ENCODE results near the gene PJA1. TPM values are rescaled to one million over a fixed set of nuclear protein-coding genes. Genes with fewer than 3 reads are reported as not detected.

The PJA1 gene
- polyA plus RNA-seq, 3 donors = 2.1 to 11.6 (median 8.8) TPM

DNA sequence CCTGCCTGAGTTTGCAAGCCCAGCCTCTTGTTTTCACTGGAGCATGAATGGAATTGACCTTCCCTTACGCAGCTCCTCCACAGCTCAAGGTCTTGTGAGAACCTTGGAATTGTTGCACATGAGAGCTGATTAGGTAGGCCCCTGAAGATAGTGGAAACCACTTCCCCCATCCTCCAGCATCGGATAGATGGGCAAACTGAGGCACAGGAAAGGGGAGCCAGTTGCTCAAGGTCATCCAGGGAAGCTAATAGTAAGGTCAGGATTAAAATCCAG lies 27.2 kb downstream of the PJA1 start:
- H3K4me1 Mint-ChIP-seq = peaks cover 2% of the 10 kb centered on the region
- no peaks in the 10 kb centered on the region for H3K79me2 ChIP-seq (ENCODE audit: insufficient read depth, low read length)
- H3K4me1 ChIP-seq (ENCODE audit: control insufficient read depth in 1 of 2, insufficient read depth in 2 of 2, low read length in 2 of 2) = no peaks in the 10 kb centered on the region
- no peak overlapping the region for H3K27ac Mint-ChIP-seq
- H3K4me3 Mint-ChIP-seq = no peak overlapping the region
- no peak overlapping the region for H2AFZ ChIP-seq (ENCODE audit: insufficient read depth, low read depth, low read length, poor library complexity, severe bottlenecking)
- H3K4me2 ChIP-seq (replicated peaks; ENCODE audit: extremely low read depth, low read length, poor library complexity, severe bottlenecking) = no peak overlapping the region
- H3K27me3 ChIP-seq (ENCODE audit: control insufficient read depth in 2 of 2, insufficient read depth in 2 of 2, low read length in 2 of 2) = peaks cover 0 to 10% of the 10 kb centered on the region in 2 donors
- peaks cover 17 to 36% (median 31%) of the 10 kb centered on the region in 3 donors for H3K27me3 Mint-ChIP-seq (ENCODE audit: low read depth in 3 of 3)
- no peak for DNase-seq
- H3K9ac ChIP-seq (ENCODE audit: insufficient read depth, low read length, poor library complexity, severe bottlenecking) = no peak overlapping the region
- no peaks in the 10 kb centered on the region for H3K36me3 Mint-ChIP-seq
- peaks cover 0 to 2% (median 0%) of the 10 kb centered on the region in 7 donors for H3K9me3 Mint-ChIP-seq
- no peaks in the 10 kb centered on the region for H3K9me3 ChIP-seq (replicated peaks in 1 of 2; ENCODE audit: control insufficient read depth in 1 of 2, insufficient read depth in 1 of 2, low read length in 2 of 2)
- H3K4me3 ChIP-seq (replicated peaks in 1 of 3; ENCODE audit: low read depth in 2 of 3, low read length in 3 of 3) = no peak overlapping the region
- TF ChIP-seq, protein P1, sequence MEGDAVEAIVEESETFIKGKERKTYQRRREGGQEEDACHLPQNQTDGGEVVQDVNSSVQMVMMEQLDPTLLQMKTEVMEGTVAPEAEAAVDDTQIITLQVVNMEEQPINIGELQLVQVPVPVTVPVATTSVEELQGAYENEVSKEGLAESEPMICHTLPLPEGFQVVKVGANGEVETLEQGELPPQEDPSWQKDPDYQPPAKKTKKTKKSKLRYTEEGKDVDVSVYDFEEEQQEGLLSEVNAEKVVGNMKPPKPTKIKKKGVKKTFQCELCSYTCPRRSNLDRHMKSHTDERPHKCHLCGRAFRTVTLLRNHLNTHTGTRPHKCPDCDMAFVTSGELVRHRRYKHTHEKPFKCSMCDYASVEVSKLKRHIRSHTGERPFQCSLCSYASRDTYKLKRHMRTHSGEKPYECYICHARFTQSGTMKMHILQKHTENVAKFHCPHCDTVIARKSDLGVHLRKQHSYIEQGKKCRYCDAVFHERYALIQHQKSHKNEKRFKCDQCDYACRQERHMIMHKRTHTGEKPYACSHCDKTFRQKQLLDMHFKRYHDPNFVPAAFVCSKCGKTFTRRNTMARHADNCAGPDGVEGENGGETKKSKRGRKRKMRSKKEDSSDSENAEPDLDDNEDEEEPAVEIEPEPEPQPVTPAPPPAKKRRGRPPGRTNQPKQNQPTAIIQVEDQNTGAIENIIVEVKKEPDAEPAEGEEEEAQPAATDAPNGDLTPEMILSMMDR (IDR thresholded peaks at IDR 0.05) = no peak
- no peaks in the 10 kb centered on the region for H4K20me1 ChIP-seq (ENCODE audit: insufficient read depth, low read length)
- WGBS (ENCODE audit: insufficient coverage) = no CpG with 5 or more reads among the region's 2 CpGs
- H3K27ac ChIP-seq (ENCODE audit: low read depth in 1 of 2, low read length in 2 of 2) = no peak overlapping the region
- no peaks in the 10 kb centered on the region for H3K36me3 ChIP-seq (replicated peaks in 1 of 2; ENCODE audit: control insufficient read depth in 1 of 2, insufficient read depth in 2 of 2, low read length in 2 of 2)
- intact Hi-C loops (cut with micrococcal nuclease) = no loop called here

- H4K20me1 ChIP-seq (ENCODE audit: insufficient read depth, low read length) = no peaks in the 10 kb centered on the region
- no peak overlapping the region for H3K9ac ChIP-seq (ENCODE audit: insufficient read depth, low read length, poor library complexity, severe bottlenecking)
- Mint-ChIP-seq H3K9me3 (peaks cover 0 to 2% (median 0%) of the 10 kb centered on the region in 7 donors), H3K27me3 (ENCODE audit: low read depth in 3 of 3) (peaks cover 17 to 36% (median 31%) of the 10 kb centered on the region in 3 donors), H3K4me3 (peak overlapping the region in 1 of 2 donors; percentile 51), H3K36me3 (no peaks in the 10 kb centered on the region), H3K27ac (no peak overlapping the region), H3K4me1 (peaks cover 2% of the 10 kb centered on the region)
- H3K9me3 ChIP-seq (replicated peaks in 1 of 2; ENCODE audit: control insufficient read depth in 1 of 2, insufficient read depth in 1 of 2, low read length in 2 of 2) = no peaks in the 10 kb centered on the region
- no peak overlapping the region for H2AFZ ChIP-seq (ENCODE audit: insufficient read depth, low read depth, low read length, poor library complexity, severe bottlenecking)
- H3K4me3 ChIP-seq (replicated peaks in 1 of 3; ENCODE audit: low read depth in 2 of 3, low read length in 3 of 3) = no peak overlapping the region
- no peaks in the 10 kb centered on the region for H3K79me2 ChIP-seq (ENCODE audit: insufficient read depth, low read length)
- TF ChIP-seq, protein P1 (IDR thresholded peaks at IDR 0.05) = no peak
- intact Hi-C loops (cut with micrococcal nuclease) = no loop called here
- peaks cover 0 to 10% of the 10 kb centered on the region in 2 donors for H3K27me3 ChIP-seq (ENCODE audit: control insufficient read depth in 2 of 2, insufficient read depth in 2 of 2, low read length in 2 of 2)
- no peak overlapping the region for H3K27ac ChIP-seq (ENCODE audit: low read depth in 1 of 2, low read length in 2 of 2)
- H3K36me3 ChIP-seq (replicated peaks in 1 of 2; ENCODE audit: control insufficient read depth in 1 of 2, insufficient read depth in 2 of 2, low read length in 2 of 2) = no peaks in the 10 kb centered on the region
- WGBS (ENCODE audit: insufficient coverage) = 80% methylated on average over 1 of the region's 11 CpGs
- no peak overlapping the region for H3K4me2 ChIP-seq (replicated peaks; ENCODE audit: extremely low read depth, low read length, poor library complexity, severe bottlenecking)
- DNase-seq = no peak
- H3K4me1 ChIP-seq (ENCODE audit: control insufficient read depth in 1 of 2, insufficient read depth in 2 of 2, low read length in 2 of 2) = no peaks in the 10 kb centered on the region
Measured at GRCh38 chrX:69137371-69138117, 27.7 kb downstream of the PJA1 start.
